Neuron (in vitro differentiated cells): ENCODE results near the gene MRGPRF.

Experiments used
- H2AFZ ChIP-seq: one replicate; pipeline ENCODE4 v1.6.1; 2013; ENCODE audit warnings: low read depth, mild to moderate bottlenecking, inconsistent platforms, low read length, moderate library complexity
- H3K27me3 ChIP-seq: one replicate; pipeline ENCODE4 v1.6.1; 2013; ENCODE audit warnings: low read length; ENCODE audit not compliant: insufficient read depth
- H3K36me3 ChIP-seq: one replicate; pipeline ENCODE4 v1.6.1; 2013; ENCODE audit warnings: low read length; ENCODE audit not compliant: insufficient read depth
- H3K4me1 ChIP-seq: one replicate; pipeline ENCODE4 v1.6.1; 2013; ENCODE audit warnings: low read length; ENCODE audit not compliant: insufficient read depth
- H3K4me3 ChIP-seq: 2 replicates; pipeline ENCODE4 v1.5.1; 2013; ENCODE audit warnings: mild to moderate bottlenecking, low read length, moderate library complexity
- H3K9me3 ChIP-seq: one replicate; pipeline ENCODE4 v1.6.1; 2013; ENCODE audit warnings: low read length

MRGPRF gene

DNA sequence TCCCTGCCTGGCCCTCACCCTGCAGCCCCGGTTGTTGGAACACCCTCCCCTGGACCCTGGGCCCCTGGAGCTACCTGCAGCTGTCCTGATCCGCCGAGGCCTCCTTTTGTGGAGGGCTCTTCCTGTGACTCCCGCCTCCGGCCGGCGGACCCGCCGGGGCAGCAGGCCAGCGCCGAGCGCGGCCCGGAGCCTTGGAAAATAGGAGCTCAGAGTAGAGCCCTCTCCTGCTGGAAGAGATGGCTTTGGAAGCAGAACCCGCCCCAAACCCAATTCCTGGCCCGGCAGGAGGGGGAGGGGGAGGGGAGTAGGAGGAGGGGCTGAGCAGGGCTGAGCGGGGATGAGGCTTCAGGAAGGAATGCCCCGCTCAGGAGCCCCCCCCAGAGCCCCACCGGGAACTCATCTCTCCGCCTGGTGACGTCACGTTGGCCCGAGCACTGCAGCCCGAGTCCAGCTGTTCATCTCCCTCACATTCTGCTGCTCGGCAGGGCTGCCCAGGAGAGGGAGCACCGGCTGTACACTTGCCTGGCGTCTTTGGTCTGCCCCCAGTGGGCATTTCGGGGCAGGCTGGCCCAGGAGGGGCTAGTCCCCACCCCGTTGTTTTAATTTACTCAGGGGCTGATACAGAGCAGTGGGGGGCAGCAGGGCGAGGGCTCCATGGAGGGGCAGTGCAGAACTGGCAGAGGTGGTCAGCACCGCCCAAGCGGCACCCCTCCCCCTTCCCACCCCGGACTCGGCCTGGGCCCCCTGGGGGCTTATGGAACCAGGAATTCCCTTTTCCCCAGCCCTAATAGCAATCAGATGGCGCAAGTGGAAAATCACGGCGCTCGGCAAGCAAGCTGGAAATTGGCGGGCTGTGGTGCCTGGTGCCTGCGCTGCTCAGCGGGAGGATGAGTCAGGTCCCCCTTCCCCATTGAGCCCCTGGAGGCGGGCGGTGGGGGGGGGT, at the start of gene MRGPRF:
TSS of gene MRGPRF (minus strand) at position 238 of the 943 bp plus-strand sequence. CDS start 3,345 bp downstream, outside the sequence.
- Histone ChIP-seq H3K4me3 (no peak within 1 kb of the TSS), H3K36me3 (no peaks in the 10 kb centered on the region), H3K9me3 (peaks cover 2% of the 10 kb centered on the region), H2AFZ (no peak within 1 kb of the TSS), H3K4me1 (peaks cover 43% of the 10 kb centered on the region), H3K27me3 (peaks cover 46% of the 10 kb centered on the region)

DNA sequence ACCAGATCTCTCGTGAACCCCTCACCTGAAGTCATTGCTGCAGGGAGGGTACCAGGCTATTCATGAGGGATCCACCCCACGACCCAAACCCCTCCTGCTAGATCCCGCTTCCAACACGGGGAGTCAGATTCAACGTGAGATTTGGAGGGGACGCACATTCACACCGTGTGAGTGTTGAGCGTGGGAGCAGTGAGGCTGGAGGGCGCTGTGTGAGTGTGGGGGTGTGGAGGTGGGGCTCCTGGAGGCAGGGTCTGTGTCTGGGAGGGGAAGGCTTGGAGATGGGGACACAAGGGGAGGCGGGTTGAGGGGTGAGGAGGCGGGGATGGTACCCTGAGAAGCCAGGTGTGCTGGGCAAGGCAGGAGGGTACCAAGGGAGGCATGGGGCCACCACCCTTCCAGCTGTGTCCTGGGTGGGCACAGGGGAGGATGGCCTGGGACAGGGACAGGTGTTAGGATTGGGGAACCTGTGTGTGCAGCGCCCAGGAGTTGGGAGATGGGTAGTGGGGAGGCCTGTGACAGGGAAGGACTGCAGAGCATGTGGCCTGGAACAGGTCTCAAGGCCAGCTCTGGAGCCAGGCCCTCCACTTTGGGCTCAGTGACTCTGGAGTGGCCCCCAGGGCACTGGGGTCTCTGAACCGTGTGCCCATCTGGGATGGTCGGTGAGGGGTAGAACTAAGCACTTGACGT, 49.3 kb upstream of the MRGPRF start:
- no peaks in the 10 kb centered on the region for H3K9me3 ChIP-seq
- H3K27me3 ChIP-seq, result no peaks in the 10 kb centered on the region
- H3K36me3 ChIP-seq, result peaks cover 9% of the 10 kb centered on the region
- no peaks in the 10 kb centered on the region for H3K4me1 ChIP-seq
- H2AFZ ChIP-seq, result no peak overlapping the region
- no peak overlapping the region for H3K4me3 ChIP-seq

DNA sequence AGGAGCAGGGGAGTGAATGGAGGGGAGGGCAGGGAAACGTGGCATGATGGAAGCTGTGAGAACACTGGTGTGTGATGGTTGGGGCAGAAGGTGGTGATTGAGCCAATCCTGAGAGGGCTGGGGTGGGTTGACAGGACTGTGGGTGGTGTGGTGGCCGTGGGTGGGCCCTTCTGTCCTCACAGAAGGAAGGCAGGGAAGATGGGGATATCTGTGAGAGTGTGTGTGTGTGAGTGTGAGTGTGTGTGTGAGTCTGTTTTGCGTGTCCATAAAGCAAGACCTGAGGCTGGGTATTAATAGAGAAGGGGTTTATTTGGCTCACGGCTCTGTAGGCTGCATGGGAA, 48.6 kb upstream of the MRGPRF start:
- H3K27me3 ChIP-seq, result no peaks in the 10 kb centered on the region
- no peak overlapping the region for H2AFZ ChIP-seq
- H3K36me3 ChIP-seq, result peaks cover 9% of the 10 kb centered on the region
- no peaks in the 10 kb centered on the region for H3K4me1 ChIP-seq
- H3K4me3 ChIP-seq, result no peak overlapping the region
- H3K9me3 ChIP-seq, result no peaks in the 10 kb centered on the region

DNA sequence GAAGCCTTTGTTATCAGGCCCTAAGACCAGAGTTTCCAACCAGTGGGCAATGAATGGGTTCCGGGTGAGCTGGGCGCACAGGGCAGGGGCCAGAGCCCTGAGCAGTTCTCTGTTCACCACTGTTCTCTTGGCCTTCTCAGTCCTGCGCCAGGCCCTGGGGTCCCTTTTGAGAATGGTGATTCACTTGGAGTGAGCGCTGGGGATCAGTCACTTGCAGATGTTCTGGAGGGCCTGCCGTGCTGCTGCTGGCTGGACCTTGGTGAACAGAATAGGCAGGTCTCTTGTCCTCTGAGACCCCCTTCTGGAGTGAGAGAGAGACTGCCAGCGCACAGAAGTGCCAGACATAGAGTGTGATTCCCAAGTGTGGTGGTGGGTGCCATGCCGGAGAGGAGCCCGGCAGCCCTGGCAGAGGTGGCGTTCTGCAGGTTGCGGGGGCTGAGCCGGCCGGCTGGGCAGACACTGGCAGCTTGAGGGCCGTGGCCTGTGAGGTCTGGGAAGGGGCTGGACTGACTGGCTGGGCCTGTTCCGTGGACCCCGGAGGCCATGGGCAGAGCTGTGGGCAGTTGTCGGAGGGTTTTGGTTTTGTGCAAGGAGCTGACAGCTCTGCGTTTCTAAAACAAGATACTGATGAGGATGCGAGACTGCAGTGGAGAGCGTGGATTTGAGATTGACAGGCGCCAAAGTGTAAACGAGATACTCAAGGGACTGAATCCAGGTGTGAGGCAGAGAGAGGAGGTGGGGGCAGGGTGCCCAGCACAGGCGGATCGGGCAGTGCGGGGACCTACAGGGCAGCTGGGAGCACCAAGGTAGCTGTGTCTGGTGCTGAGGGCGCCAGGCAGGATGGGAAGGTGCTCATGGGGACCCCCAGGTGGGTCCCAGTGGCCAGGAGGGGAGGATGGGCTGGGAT, 48.0 kb upstream of the MRGPRF start:
- Histone ChIP-seq H3K4me3 (no peak overlapping the region), H3K9me3 (no peaks in the 10 kb centered on the region), H2AFZ (no peak overlapping the region), H3K27me3 (no peaks in the 10 kb centered on the region), H3K36me3 (peaks cover 9% of the 10 kb centered on the region), H3K4me1 (no peaks in the 10 kb centered on the region)

DNA sequence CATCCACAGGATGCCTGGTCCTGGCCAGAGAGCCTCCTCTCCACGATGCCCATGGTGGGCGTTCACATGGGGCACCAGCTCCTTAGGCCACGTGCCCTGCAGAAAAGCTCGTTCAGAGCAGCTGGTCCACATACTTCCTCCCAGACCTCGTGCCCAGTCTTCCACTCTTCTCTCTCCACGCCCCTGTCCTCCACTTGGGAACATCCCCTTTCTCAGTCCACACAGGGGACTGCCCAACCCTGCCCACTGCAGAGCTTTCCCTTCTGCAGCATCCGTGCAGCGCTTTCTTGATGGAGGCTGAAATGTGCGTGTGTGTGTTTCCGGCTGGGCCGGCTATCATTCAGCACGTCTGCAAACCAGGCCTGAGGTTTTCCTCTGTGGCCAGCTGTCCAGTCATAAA, 46.9 kb upstream of the MRGPRF start:
- peaks cover 10% of the 10 kb centered on the region for H3K36me3 ChIP-seq
- no peak overlapping the region for H2AFZ ChIP-seq
- H3K9me3 ChIP-seq, result no peaks in the 10 kb centered on the region
- H3K27me3 ChIP-seq, result no peaks in the 10 kb centered on the region
- H3K4me3 ChIP-seq, result no peak overlapping the region
- no peaks in the 10 kb centered on the region for H3K4me1 ChIP-seq

DNA sequence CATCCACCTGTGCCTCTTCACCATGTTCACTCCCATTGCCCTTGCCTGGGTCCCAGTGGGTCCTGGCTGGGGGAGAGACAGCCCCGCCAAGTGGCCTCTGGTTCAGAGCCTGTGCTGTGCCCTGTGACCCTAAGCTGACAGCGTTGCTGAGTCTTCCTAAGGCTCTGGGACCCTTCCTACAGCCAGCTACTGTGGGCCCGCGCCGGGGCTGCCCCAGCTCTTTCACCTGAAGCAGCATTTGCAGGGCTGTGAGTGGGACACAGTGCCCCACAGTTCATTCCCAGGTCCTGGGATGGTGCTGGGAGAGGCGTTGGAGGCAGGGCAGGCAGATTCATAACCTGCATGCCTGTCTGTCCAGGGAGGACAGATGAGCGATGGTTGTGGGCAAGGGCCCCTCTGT, 46.4 kb upstream of the MRGPRF start:
- Histone ChIP-seq H3K4me1 (no peaks in the 10 kb centered on the region), H2AFZ (no peak overlapping the region), H3K27me3 (no peaks in the 10 kb centered on the region), H3K36me3 (peaks cover 10% of the 10 kb centered on the region), H3K9me3 (no peaks in the 10 kb centered on the region), H3K4me3 (no peak overlapping the region)

- peaks cover 10% of the 10 kb centered on the region for H3K36me3 ChIP-seq
- no peak overlapping the region for H2AFZ ChIP-seq
- no peaks in the 10 kb centered on the region for H3K9me3 ChIP-seq
- no peak overlapping the region for H3K4me3 ChIP-seq
- H3K27me3 ChIP-seq, result no peaks in the 10 kb centered on the region
- no peaks in the 10 kb centered on the region for H3K4me1 ChIP-seq
These were observed 45.6 kb upstream of the MRGPRF start for GRCh38 chr11:69058511-69059270.

- Histone ChIP-seq H3K36me3 (peaks cover 9% of the 10 kb centered on the region), H2AFZ (no peak overlapping the region)
These were observed 44.8 kb upstream of the MRGPRF start for GRCh38 chr11:69057801-69058200.

GRCh38 chr11:69057236-69057635, 44.2 kb upstream of the MRGPRF start:
- Histone ChIP-seq H3K9me3 (no peaks in the 10 kb centered on the region), H2AFZ (no peak overlapping the region), H3K4me3 (no peak overlapping the region), H3K27me3 (no peaks in the 10 kb centered on the region), H3K4me1 (no peaks in the 10 kb centered on the region), H3K36me3 (peaks cover 3% of the 10 kb centered on the region)

More at GRCh38 chr11:69057801-69058200, 44.8 kb upstream of the MRGPRF start:
- H3K27me3 ChIP-seq, result no peaks in the 10 kb centered on the region
- no peaks in the 10 kb centered on the region for H3K9me3 ChIP-seq
- H3K4me1 ChIP-seq, result no peaks in the 10 kb centered on the region
- no peak overlapping the region for H3K4me3 ChIP-seq

- no peaks in the 10 kb centered on the region for H3K9me3 ChIP-seq
These were observed 42.8 kb upstream of the MRGPRF start for GRCh38 chr11:69055598-69056516.

GRCh38 chr11:69055212-69055586, 42.2 kb upstream of the MRGPRF start:
- H3K4me1 ChIP-seq, result no peaks in the 10 kb centered on the region
- no peaks in the 10 kb centered on the region for H3K9me3 ChIP-seq
- H2AFZ ChIP-seq, result no peak overlapping the region
- no peaks in the 10 kb centered on the region for H3K27me3 ChIP-seq
- H3K4me3 ChIP-seq, result no peak overlapping the region
- peaks cover 3% of the 10 kb centered on the region for H3K36me3 ChIP-seq

More at GRCh38 chr11:69055598-69056516, 42.8 kb upstream of the MRGPRF start:
- no peaks in the 10 kb centered on the region for H3K27me3 ChIP-seq
- H3K36me3 ChIP-seq, result peaks cover 3% of the 10 kb centered on the region
- H3K4me3 ChIP-seq, result no peak overlapping the region
- no peak overlapping the region for H2AFZ ChIP-seq
- H3K4me1 ChIP-seq, result no peaks in the 10 kb centered on the region
